Retinal pigment epithelial cell (primary cell): Measurements from ENCODE around the gene KCNQ1.

Experiments used
- DNase-seq: peaks from one replicate; pipeline ENCODE4 v3.0.0-alpha.2; 2010; ENCODE audit warnings: low read depth
- H3K4me3 ChIP-seq: 2 replicates; pipeline ENCODE4 v1.5.1; 2011; ENCODE audit warnings: mild to moderate bottlenecking, low read length, control low read depth, moderate library complexity
- TF ChIP-seq, protein P1 (sequence below): conservative IDR thresholded peaks from 2 replicates; pipeline ENCODE4 v1.5.1; 2011; ENCODE audit warnings: low read depth, low read length, control low read depth, inconsistent platforms

Gene KCNQ1

GRCh38 chr11:2844116-2844842 lies 399.5 kb downstream of the KCNQ1 start:
- H3K4me3 ChIP-seq: no peak overlapping the region
- TF ChIP-seq, protein P1, sequence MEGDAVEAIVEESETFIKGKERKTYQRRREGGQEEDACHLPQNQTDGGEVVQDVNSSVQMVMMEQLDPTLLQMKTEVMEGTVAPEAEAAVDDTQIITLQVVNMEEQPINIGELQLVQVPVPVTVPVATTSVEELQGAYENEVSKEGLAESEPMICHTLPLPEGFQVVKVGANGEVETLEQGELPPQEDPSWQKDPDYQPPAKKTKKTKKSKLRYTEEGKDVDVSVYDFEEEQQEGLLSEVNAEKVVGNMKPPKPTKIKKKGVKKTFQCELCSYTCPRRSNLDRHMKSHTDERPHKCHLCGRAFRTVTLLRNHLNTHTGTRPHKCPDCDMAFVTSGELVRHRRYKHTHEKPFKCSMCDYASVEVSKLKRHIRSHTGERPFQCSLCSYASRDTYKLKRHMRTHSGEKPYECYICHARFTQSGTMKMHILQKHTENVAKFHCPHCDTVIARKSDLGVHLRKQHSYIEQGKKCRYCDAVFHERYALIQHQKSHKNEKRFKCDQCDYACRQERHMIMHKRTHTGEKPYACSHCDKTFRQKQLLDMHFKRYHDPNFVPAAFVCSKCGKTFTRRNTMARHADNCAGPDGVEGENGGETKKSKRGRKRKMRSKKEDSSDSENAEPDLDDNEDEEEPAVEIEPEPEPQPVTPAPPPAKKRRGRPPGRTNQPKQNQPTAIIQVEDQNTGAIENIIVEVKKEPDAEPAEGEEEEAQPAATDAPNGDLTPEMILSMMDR: no peak
- DNase-seq: no peak

- TF ChIP-seq, protein P1: no peak
- no peak for DNase-seq
- H3K4me3 ChIP-seq: no peak overlapping the region
Measured at GRCh38 chr11:2844996-2845395, 400.2 kb downstream of the KCNQ1 start.

DNA sequence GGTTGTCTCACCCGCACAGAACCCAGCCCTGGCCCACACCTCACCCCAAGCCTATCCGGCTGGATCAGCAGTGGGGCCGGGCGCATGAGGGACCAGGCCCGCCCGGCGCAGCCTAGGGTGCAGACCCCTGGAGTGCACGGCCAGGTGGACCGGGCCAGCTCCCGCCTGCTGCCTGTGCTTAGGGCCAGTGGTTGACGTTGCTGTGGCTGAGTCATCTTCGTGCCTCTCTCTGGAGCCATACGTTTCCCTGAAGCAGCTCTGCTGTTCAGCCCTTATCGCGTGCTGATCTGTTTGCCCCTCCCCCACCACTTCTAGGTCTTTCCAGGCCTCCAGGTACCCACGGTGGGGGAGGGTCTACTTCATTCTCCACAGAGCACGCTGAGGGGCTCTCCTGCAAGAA lies 401.2 kb downstream of the KCNQ1 start:
- H3K4me3 ChIP-seq: no peak overlapping the region
- DNase-seq: no peak
- TF ChIP-seq, protein P1: no peak

GRCh38 chr11:2846470-2846869 lies 401.7 kb downstream of the KCNQ1 start:
- TF ChIP-seq, protein P1: no peak
- H3K4me3 ChIP-seq: no peak overlapping the region
- DNase-seq: no peak

DNA sequence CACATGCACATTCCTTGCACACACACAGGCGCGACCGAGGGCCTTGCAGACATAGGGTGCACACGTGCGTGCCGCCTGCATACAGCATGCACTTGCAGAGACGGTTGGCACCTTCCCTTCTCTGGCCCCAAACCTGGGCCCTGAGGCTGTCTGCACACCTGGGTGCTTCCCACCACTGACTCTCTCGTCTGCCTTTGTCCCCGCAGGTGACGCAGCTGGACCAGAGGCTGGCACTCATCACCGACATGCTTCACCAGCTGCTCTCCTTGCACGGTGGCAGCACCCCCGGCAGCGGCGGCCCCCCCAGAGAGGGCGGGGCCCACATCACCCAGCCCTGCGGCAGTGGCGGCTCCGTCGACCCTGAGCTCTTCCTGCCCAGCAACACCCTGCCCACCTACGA lies 402.8 kb downstream of the KCNQ1 start:
- no peak for DNase-seq
- H3K4me3 ChIP-seq: no peak overlapping the region
- TF ChIP-seq, protein P1: no peak

DNA sequence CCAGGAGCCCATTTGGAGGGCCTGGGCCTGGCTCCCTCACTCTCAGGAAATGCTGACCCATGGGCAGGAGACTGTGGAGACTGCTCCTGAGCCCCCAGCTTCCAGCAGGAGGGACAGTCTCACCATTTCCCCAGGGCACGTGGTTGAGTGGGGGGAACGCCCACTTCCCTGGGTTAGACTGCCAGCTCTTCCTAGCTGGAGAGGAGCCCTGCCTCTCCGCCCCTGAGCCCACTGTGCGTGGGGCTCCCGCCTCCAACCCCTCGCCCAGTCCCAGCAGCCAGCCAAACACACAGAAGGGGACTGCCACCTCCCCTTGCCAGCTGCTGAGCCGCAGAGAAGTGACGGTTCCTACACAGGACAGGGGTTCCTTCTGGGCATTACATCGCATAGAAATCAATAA lies 403.7 kb downstream of the KCNQ1 start:
- DNase-seq: no peak
- TF ChIP-seq, protein P1: no peak
- H3K4me3 ChIP-seq: no peak overlapping the region
